ENCODE results near the gene DPYSL5. TPM values are rescaled to one million over a fixed set of nuclear protein-coding genes. Genes with fewer than 3 reads are reported as not detected.

The DPYSL5 gene
- total and polyA plus RNA-seq, 2 of the 8 experiments (the other 6 are each of a cell fraction or from before 2014, with no cell fraction given) = 11.9 to 16.4 TPM

DNA sequence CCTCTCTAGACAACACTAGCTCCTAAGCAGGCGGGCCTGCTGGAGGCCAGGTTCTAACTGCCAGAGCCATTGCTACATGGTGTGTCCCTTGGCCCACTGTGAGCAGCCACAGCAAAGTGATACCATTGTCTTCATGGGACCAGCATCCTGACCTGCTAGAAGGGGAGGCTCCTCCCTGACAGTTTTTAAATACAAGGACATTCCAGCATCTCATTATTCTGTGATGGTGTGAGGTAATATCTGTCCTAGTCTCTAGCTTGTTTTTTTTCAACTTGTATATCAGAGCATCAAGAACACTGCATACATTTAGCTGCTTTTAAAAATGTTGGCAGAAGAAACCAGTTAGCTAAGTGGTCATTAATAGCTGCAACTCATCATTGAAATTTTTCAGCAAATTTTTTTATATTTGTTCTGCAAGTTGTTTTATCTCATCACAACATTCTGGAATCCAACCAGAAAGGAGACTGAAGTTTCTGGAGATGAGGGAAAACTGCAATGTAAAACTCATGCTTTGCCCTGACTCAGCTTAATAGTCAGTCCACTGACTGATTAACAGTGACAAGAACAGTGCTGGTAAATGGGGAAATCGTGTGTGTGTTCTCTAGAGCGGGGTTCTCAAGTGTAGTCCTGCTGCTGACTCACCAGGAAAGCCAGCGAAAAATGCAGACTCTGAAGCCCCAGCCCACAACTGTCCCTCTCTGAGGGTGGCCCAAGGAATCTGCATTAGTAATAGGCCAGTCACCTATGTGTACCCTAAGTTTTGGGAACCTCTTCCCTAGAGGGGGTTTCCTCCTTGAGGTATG is 140.3 kb downstream of the DPYSL5 start:
- H3K18ac ChIP-seq (ENCODE audit: extremely low read depth, low read length) = no peak overlapping the region
- H3K9ac ChIP-seq (replicated peaks in 1 of 4; ENCODE audit: extremely low read depth in 1 of 4, low read depth in 3 of 4, low read length in 3 of 4) = no peak overlapping the region
- H3K23me2 ChIP-seq (ENCODE audit: low read depth, low read length) = no peaks in the 10 kb centered on the region; the same call in 1 of the 2 replicates
- H3K27ac ChIP-seq (ENCODE audit: low read depth, low read length) = no peak overlapping the region
- H3K4ac ChIP-seq (replicated peaks; ENCODE audit: insufficient read length, low read depth, low read length) = no peak overlapping the region
- no peak overlapping the region for H3K14ac ChIP-seq (ENCODE audit: insufficient read length)
- no peak overlapping the region for H2BK5ac ChIP-seq (ENCODE audit: low read depth, low read length)
- no peak overlapping the region for H4K91ac ChIP-seq (replicated peaks; ENCODE audit: insufficient read length, low read length)
- no peak overlapping the region for H2AK5ac ChIP-seq (ENCODE audit: low read depth, low read length)
- H3K79me2 ChIP-seq (ENCODE audit: control insufficient read depth in 1 of 2, insufficient read depth in 2 of 2, low read length in 2 of 2) = no peaks in the 10 kb centered on the region
- no peak overlapping the region for H2AFZ ChIP-seq (ENCODE audit: low read length)
- no peaks in the 10 kb centered on the region for H3K27me3 ChIP-seq (replicated peaks in 1 of 4; ENCODE audit: control insufficient read depth in 3 of 4, extremely low read depth in 1 of 4, insufficient read depth in 3 of 4, low read length in 3 of 4)
- H4K20me1 ChIP-seq (replicated peaks in 1 of 2; ENCODE audit: control insufficient read depth in 1 of 2, insufficient read depth in 2 of 2, low read length in 2 of 2) = no peaks in the 10 kb centered on the region
- no peak overlapping the region for H2BK12ac ChIP-seq (ENCODE audit: low read depth, low read length)
- no peak overlapping the region for H3K4me3 ChIP-seq (ENCODE audit: extremely low read depth in 1 of 4, insufficient read depth in 2 of 4, low read depth in 3 of 4, low read length in 4 of 4)
- H3K56ac ChIP-seq (replicated peaks; ENCODE audit: insufficient read length, low read depth, low read length) = no peak overlapping the region
- H3K36me3 ChIP-seq (ENCODE audit: control insufficient read depth in 2 of 4, insufficient read depth in 4 of 4, low read length in 3 of 4) = no peaks in the 10 kb centered on the region
- H3K4me1 ChIP-seq (replicated peaks in 1 of 4; ENCODE audit: control insufficient read depth in 3 of 4, insufficient read depth in 4 of 4, low read length in 3 of 4) = no peaks in the 10 kb centered on the region
- 71% methylated on average over 4 of the region's 4 CpGs; no CpG with 5 or more reads in 1 of the 2 experiments for WGBS, 2 experiments (ENCODE audit: extremely low coverage in 1 of 2, insufficient coverage in 1 of 2, insufficient read length in 1 of 2, insufficient replicate concordance in 2 of 2, low coverage in 1 of 2, low lambda C conversion rate in 2 of 2, missing lambda C conversion rate in 1 of 2)
- no peak overlapping the region for H3K4me2 ChIP-seq (ENCODE audit: insufficient read depth in 1 of 2, low read depth in 2 of 2, low read length in 2 of 2)
- no peak overlapping the region for H2BK20ac ChIP-seq (ENCODE audit: low read length)
- CTCF ChIA-PET (ENCODE audit: partially characterized antibody) = interaction anchor here (0.6 to 2.6 kb wide), 8 partner anchors 22 to 1027 kb away, joined by 3 to 11 read pairs (median 5); no protein-coding TSS in a partner anchor
- no peaks in the 10 kb centered on the region for H3K9me3 ChIP-seq (ENCODE audit: insufficient read depth in 2 of 2, low read depth in 1 of 2, low read length in 1 of 2)
- POLR2A ChIA-PET (ENCODE audit: partially characterized antibody) = interaction anchor here (1.3 kb wide), 1 partner anchor 19 kb away, joined by 4 read pairs; no protein-coding TSS in a partner anchor
- no peaks in the 10 kb centered on the region for H3K79me1 ChIP-seq (ENCODE audit: low read depth, low read length)
- no peak overlapping the region for H4K8ac ChIP-seq (ENCODE audit: extremely low read depth, insufficient read depth, low read length)
- H2BK120ac ChIP-seq (replicated peaks; ENCODE audit: low read depth, low read length) = no peak overlapping the region
- DNase-seq (ENCODE audit: low read depth in 1 of 2, low spot score in 2 of 2) (no peak), FAIRE-seq (no peak)
- no peak overlapping the region for H2BK15ac ChIP-seq (ENCODE audit: low read length)
- no peak overlapping the region for H3K23ac ChIP-seq (ENCODE audit: insufficient read length)
- H4K5ac ChIP-seq (ENCODE audit: insufficient read length, low read depth, low read length) = no peak overlapping the region
- TF ChIP-seq SP4 (IDR thresholded peaks at IDR 0.05; ENCODE audit: low read length) (no peak), ASH2L (IDR thresholded peaks at IDR 0.05; ENCODE audit: low read length) (no peak), POLR2AphosphoS5 (IDR thresholded peaks at IDR 0.05; ENCODE audit: low read depth, low read length) (no peak), ZNF274 (IDR thresholded peaks at IDR 0.05; ENCODE audit: borderline replicate concordance, extremely low read depth, low read length) (no peak), EP300 (IDR thresholded peaks at IDR 0.05; ENCODE audit: borderline replicate concordance in 1 of 2, low read depth in 2 of 2, low read length in 2 of 2) (no peak), MAFK (IDR thresholded peaks at IDR 0.05; ENCODE audit: low read depth, low read length) (no peak), SIN3A (conservative IDR thresholded peaks at IDR 0.05 in 1 of 2, IDR thresholded peaks at IDR 0.05 in 1 of 2; ENCODE audit: low read depth in 1 of 2, low read length in 2 of 2) (no peak), SIX5 (IDR thresholded peaks at IDR 0.05; ENCODE audit: low read depth, low read length) (no peak), GABPA (IDR thresholded peaks at IDR 0.05; ENCODE audit: borderline replicate concordance, insufficient read depth, low read length) (no peak), FOSL1 (IDR thresholded peaks at IDR 0.05; ENCODE audit: insufficient read depth, low read depth, low read length) (no peak)
